ENCODE results near the gene CCDC24. TPM values are rescaled to one million over a fixed set of nuclear protein-coding genes. Genes with fewer than 3 reads are reported as not detected.

CCDC24 gene
- total RNA-seq, 1 experiment from 2014 or later, result 11.8 TPM

GRCh38 chr1:43961692-43962091, 29.7 kb upstream of the CCDC24 start:
- Histone ChIP-seq H3K27me3 (ENCODE audit: insufficient read depth, low read length) (no peaks in the 10 kb centered on the region), H3K4me1 (ENCODE audit: insufficient read depth, low read length) (no peaks in the 10 kb centered on the region), H2AK5ac (ENCODE audit: insufficient read length, low read length) (no peak overlapping the region), H2BK15ac (ENCODE audit: low read depth, low read length) (no peak overlapping the region), H4K20me1 (ENCODE audit: control insufficient read depth, insufficient read depth, insufficient read length) (no peaks in the 10 kb centered on the region), H2BK12ac (ENCODE audit: insufficient read length, low read depth, low read length) (no peak overlapping the region), H2BK120ac (ENCODE audit: low read depth, low read length, poor library complexity, severe bottlenecking) (no peak overlapping the region), H3K18ac (ENCODE audit: insufficient read length, low read depth, low read length) (no peak overlapping the region), H3K23ac (ENCODE audit: insufficient read length, low read depth, low read length) (no peak overlapping the region), H3K79me1 (ENCODE audit: insufficient read depth, low read depth, low read length, poor library complexity, severe bottlenecking) (no peaks in the 10 kb centered on the region), H3K27ac (ENCODE audit: insufficient read length, low read depth, low read length) (no peak overlapping the region), H3K56ac (ENCODE audit: insufficient read length, low read depth, low read length) (no peak overlapping the region), H3K79me2 (ENCODE audit: insufficient read depth, low read length) (no peaks in the 10 kb centered on the region), H3K4ac (ENCODE audit: low read depth, low read length) (no peak overlapping the region), H2BK20ac (ENCODE audit: low read depth, low read length, poor library complexity, severe bottlenecking) (no peak overlapping the region), H2AFZ (ENCODE audit: low read length) (no peak overlapping the region), H3K4me2 (ENCODE audit: insufficient read depth, insufficient read length, low read length) (no peak overlapping the region), H3K14ac (ENCODE audit: insufficient read depth, low read length) (no peak overlapping the region), H4K5ac (ENCODE audit: insufficient read length, low read depth, low read length) (no peak overlapping the region), H3T11ph (ENCODE audit: low read length) (no peak overlapping the region), H4K8ac (replicated peaks; ENCODE audit: insufficient read length, low read depth, low read length) (no peak overlapping the region), H2BK5ac (ENCODE audit: insufficient read length, low read length) (no peak overlapping the region), H4K91ac (ENCODE audit: insufficient read length, low read depth, low read length) (no peak overlapping the region), H3K23me2 (ENCODE audit: insufficient read length, low read depth, low read length, poor library complexity, severe bottlenecking) (no peaks in the 10 kb centered on the region), H3K9ac (ENCODE audit: extremely low read depth, insufficient read length, low read length) (no peak overlapping the region), H3K9me3 (ENCODE audit: control insufficient read depth, low read depth, low read length) (no peaks in the 10 kb centered on the region)
- no peak overlapping the region for H3K4me3 Mint-ChIP-seq
- no peaks in the 10 kb centered on the region for H3K4me1 Mint-ChIP-seq
- H3K27ac Mint-ChIP-seq, result no peak overlapping the region; a peak in 1 of 7 replicates
- WGBS (ENCODE audit: extremely low coverage, insufficient read length, low lambda C conversion rate), result no CpG with 5 or more reads among the region's 3 CpGs
- no peaks in the 10 kb centered on the region for H3K27me3 Mint-ChIP-seq (ENCODE audit: low read depth)
- DNase-seq, result no peak
- no peaks in the 10 kb centered on the region for H3K9me3 Mint-ChIP-seq
- TF ChIP-seq CTCF (conservative IDR thresholded peaks at IDR 0.05), result no peak
- peaks cover 1 to 22% (median 16%) of the 10 kb centered on the region in 3 experiments; a peak in 5 of 7 replicates for H3K36me3 Mint-ChIP-seq (ENCODE audit: insufficient read depth in 1 of 3, low read depth in 3 of 3)

Measured in H9 (cell line).